Umbilical cord (tissue), 2 donors: Measurements from ENCODE around the gene RNF169. TPM values are rescaled to one million over a fixed set of nuclear protein-coding genes. Genes with fewer than 3 reads are reported as not detected.
"Not testable (repeated sequence)": the region's sequence is repeated elsewhere in the genome, so short reads cannot be mapped to it uniquely, and the experiment has no call there.

Source experiments
- DNase-seq: peaks from one replicate; pipeline ENCODE4 v3.0.0-alpha.2; 2015; ENCODE audit warnings: low spot score
- total RNA-seq: library from RNA; depleted of rRNA; stranded (reverse); fragments of >200 nt; gene quantifications from one replicate; pipeline ENCODE4 v1.2.3, GENCODE V29; 2014; ENCODE audit warnings: low replicate concordance; ENCODE audit not compliant: insufficient read depth

RNF169 gene
- total RNA-seq, 1 donor from 2014 or later, result 31.8 TPM

DNA sequence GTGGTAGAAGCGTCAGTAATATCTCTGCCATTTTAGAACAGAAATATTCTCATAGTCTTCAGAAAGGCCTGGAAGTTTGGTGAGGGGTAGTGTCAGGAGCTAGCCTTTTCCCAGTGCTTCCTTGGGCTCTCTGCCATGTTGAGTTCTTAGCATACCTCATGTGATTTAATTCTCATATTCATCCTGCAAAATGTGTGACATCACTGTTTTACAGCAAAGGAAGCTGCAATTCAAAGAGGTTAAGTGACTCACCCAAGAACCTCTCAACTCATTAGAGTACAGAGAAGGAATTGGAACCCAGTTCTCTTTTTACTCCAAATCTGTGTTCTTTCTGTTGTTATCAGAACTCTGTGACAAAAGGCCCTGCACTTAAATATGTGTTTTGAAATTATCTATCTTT lies 72.1 kb downstream of the RNF169 start:
- peak; percentile 59 for DNase-seq

DNA sequence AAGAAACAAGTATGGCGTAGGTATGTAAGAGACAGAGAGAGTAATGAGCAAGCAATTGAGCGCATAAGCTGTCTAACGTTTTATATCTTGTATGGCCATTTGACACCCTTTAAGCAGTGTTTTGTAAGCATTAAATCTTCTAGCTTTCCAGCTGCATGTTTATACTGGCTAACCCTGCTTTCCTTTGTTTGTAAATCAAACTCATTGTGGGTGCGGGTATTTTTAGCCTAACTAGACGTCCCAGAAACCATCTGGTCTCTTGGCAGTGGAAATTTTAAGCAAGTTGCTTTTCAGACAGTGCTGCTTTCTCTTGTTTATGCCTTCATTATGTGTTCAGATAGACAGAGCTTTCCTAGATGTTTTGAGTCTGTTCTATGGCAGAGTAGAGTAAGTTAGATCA lies 73.5 kb downstream of the RNF169 start:
- peak; percentile 65 for DNase-seq

DNA sequence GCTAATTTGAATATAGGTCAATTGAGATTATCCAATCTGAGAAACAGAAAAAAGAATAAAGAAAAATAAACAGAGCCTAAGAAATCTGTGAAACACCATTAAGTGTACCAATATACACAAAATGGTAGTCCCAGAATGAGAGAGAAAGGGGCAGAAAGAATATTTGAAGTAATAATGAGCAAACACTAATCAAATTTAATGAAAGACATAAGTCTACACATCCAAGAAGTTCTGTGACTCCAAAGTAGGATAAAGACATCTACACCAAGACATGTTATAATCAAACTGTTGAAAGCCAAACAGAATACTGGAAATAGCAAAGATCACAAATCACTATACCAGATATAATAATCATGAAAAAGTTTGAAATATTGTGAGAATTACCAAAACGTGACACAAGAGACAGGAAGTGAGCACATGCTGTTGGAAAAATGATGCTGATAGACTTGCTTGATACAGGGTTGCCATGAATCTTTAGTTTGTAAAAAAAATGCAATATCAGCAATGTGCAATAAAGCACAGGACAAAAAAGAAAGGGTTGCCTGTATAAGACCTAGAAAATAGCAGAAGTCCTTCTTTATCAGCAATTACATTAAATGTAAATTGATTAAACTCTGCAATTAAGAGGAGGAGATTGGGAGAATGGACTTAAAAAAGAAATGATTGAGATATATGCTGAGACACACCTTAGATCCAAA lies 75.8 kb downstream of the RNF169 start:
- DNase-seq, result no peak

DNA sequence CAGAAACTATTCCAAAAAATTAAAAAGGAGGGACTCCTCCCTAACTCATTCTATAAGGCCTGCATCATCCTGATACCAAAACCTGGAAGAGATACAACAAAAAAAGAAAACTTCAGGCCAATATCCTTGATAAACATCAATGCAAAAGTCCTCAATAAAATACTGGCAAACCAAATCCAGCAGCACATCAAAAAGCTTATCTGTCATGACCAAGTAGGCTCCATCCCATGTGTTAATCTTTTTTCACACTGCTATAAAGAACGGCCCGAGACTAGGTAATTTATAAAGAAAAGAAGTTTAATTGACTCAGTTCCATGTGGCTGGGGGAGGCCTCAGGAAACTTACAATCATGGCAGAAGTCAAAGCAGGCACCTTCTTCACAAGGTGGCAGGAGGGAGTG lies 76.9 kb downstream of the RNF169 start:
- DNase-seq, result not testable (repeated sequence)

DNA sequence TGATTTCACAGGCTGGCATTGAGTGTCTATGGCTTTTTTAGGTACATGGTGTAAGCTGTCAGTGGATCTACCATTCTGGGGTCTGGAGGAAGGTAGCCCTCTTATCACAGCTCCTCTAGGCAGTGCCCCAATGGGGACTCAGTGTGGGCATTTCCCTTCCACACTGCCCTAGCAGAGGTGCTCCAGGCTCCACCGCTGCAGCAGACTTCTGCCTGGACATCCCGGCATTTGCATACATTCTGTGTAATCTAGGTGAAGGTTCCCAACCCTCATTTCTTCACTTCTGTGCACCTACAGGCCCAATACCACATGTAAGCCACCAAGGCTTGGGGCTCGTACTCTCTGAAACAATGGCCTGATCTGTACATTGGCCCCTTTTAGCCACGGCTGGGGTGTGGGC lies 78.3 kb downstream of the RNF169 start:
- DNase-seq, result no peak

DNA sequence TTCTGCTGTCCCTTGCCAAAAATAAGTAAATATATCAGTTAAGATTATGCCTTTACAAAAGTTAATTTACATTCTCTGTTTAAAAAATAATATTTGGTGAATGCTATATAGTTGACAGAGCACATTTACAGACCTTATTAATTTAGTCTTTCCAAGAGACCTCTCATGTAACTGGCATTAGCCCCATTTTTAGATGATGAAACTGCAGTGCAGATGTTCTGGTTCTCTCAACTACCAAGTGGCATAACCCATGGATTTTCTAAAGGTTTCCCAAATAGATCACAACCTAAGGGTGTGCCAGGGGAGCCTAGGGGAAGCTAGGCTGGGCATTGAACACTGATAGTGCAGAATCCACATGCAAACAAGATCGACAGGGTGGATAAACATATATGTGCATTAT lies 88.5 kb downstream of the RNF169 start:
- DNase-seq, result no peak

DNA sequence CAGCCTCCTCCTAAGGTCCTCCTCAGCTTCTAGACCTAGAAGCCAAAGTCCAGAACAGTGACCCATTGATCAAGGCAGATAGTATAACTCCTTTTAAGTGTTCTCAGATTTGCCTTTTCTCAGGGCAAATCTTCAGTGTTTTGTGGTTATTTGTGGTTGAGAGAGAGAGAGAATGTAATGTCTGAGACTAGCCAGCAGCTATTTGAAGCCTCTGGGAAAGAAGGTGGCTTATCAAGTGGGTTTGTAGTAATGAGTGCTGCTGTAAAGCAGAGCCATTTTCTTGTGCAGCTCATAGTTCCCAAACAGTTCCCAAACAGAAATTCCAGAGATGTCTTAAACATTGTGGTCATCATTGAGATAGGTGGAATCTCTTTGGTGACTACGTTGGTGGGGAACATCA lies 89.5 kb downstream of the RNF169 start:
- no peak for DNase-seq

DNA sequence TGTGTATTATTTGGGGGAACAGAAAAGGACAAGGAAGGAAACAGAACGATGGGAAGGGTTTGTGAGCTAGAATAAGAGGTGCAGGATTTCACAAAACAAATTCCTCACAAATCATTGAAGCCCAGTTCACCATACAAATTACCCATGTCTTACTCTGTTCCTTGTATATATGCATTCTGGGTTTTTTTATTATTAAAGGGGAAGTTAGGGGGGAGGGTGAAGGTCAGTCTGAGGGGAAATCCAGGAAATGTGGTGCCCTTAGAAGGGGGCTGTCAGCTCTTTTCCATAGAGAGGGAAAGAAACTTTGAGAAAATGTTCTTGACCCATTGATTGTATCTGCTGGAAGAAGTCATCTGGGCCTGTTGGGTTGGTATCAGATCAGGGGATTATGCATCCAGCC lies 90.8 kb downstream of the RNF169 start:
- no peak for DNase-seq

DNA sequence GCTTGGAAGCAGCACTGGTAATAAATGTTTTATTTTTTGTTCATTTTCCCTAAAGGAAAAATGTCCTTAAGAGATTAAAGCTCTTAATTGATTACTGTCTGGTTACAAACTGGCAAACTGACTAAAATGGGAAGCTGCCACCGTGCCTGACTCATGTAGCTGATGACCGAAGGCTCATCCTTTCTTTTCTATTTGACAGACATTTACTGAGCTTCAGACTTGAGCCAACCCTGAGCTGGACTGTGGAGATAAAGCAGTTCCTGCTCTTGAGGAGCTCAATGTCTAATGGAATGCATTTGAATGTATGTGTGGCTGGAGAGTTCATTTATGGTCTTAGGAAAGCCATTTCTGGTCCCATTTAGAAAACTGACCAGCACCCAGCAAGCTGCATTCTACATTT lies 91.3 kb downstream of the RNF169 start:
- no peak for DNase-seq

DNA sequence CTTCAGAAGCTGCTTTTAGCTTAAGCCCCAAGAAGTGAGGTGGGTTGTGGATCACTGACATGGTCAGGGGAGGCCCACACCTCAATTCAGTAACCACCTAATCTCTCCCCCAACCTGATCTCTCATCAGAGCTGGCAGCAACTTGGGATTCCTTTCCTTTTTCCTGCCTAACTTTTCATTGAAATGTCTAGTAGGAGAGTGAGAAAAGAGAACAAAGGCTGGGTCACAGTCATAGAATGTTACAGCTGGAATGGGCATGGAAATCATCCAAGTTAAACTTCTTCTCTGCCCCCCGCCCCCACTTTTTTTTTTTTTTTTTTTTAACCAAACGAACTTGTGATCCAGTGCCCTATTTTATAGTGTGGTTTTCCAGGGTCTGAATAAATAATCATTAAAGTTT lies 91.8 kb downstream of the RNF169 start:
- DNase-seq, result no peak

DNA sequence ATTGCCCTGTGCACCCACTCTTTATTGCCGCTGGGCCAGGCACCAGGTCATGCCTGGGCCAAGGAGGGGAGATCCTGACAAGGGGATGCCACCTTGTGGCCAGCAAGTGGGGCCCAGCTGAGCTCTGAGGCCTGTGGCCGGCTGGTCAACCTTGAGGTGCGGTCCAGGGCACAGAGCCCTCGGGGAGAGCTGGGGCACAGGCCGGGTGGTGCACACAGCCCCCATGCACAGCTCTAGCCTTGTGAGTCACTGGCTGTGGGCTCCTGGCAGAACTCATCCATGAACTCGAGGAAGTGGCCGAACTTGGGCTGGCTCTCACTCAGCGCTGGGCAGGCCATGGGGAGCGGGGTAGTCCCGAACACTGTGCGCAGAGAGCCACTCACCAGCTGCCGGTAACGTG lies 94.3 kb downstream of the RNF169 start:
- no peak for DNase-seq

DNA sequence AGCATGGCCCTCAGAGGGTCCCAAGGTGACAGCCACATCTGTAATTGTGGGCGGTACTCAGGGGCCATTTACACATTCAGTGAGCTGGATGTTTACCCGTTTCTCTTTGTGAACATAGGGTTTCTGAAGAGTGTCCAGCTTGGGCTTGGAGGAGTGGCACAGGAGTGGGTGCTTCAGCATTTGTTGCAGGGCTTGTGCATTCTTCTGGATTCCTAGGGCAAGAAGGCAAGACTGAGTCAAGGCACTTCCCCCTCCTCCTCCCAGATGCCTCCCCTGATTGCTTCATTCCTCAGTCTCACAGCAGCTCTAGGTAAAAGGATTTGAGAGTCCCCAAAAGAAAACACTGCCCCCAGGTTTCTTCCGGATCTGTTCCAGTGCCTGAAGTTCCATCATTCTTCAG lies 95.4 kb downstream of the RNF169 start:
- DNase-seq, result no peak

DNA sequence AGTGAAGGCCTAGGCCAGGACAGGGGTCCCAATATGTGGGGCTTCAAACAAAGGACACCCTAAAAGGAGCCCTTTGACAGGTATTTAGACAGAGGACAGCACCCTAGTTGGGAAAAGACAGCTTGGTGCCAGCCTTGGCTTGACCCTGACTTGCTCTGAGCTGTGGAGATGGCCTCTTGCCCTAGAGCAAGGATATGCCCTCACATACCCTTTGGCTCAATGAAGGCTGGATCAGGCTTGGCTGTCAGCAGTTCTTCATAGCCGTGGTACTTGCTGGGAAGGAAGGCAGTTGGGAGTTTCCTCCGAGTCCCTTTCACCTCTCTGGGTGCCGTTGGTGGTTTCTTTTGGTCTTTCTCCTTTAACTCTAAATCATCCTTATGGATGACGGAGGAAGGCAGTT lies 96.2 kb downstream of the RNF169 start:
- no peak for DNase-seq

DNA sequence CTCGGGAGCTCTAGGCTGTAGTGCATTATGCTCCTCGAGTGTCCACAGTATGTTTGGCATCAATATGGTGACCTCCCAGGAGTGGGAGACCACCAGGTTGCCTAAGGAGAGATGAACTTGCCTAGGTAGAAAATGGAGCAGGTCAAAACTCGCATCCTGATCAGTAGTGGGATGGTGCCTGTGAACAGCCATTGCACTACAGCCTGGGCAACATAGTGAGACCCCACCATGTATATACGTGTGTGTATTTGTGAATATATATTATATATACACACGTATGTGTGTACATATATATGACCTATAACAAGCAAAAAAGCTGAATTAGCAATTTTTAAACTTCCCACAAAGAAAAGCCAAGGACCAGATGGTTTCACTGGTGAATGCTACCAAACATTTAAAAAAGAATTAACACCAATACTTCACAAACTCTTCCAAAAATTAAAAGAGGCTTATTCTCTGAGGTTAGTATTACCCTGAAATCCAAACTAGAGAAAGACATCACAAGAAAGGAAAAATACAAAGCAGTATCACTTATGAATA lies 97.4 kb downstream of the RNF169 start:
- no peak for DNase-seq

DNA sequence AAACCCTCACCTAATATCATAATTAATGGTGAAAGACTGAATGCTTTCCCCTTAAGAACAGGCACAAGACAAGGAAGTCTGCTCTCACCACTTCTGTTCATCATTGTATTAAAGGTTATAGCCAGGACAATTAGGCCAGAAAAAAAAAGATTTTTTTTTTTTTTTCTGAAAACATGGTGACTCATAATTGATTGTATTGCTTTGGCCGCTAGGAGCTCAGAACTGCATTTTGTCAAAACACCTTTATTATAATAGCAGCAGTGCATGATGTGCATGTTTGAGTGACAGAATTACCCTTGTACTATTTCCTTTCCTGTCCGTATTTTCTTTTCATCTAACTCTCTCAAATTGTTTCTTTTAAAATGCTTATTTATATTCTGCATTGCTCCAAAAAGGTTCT lies 98.1 kb downstream of the RNF169 start:
- no peak for DNase-seq

DNA sequence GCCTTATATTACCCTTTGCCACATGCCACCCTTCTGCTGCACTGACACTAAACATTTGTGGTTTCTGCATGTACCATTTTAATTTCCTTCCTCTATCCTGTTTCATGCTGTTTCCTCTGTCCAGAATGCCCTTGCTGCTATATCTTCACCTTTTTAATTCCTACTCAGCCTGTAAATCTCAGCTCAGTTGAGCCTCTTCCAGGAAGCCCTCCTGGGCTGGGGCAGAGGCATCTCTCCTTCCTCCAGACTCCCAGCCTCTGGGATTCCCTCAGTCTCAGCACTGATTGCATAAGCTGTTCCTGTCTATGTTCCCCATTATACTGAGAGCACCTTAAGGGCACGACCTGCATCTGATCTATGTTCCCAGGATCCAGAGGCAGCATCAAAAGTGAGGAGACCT lies 98.7 kb downstream of the RNF169 start:
- DNase-seq, result no peak

DNA sequence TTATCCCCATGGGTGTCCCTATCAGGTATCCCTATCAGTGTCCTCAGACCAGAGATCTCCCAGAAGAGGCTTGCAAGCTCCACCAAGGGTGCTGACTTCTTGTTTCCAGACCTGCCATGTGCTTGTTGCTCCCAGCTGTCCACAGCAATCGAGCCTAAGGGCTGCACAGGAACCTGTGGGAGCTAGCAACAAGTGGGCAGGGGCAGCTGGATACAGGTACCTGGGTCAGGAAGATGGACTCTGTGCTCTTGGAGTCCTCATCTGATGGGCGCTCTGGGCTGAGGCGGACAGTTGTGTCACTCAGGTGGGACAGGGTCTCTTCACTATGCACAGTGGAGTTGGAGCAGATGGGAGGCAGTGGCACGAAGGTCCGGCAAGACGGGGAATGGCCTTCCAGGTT lies 99.2 kb downstream of the RNF169 start:
- no peak for DNase-seq

DNA sequence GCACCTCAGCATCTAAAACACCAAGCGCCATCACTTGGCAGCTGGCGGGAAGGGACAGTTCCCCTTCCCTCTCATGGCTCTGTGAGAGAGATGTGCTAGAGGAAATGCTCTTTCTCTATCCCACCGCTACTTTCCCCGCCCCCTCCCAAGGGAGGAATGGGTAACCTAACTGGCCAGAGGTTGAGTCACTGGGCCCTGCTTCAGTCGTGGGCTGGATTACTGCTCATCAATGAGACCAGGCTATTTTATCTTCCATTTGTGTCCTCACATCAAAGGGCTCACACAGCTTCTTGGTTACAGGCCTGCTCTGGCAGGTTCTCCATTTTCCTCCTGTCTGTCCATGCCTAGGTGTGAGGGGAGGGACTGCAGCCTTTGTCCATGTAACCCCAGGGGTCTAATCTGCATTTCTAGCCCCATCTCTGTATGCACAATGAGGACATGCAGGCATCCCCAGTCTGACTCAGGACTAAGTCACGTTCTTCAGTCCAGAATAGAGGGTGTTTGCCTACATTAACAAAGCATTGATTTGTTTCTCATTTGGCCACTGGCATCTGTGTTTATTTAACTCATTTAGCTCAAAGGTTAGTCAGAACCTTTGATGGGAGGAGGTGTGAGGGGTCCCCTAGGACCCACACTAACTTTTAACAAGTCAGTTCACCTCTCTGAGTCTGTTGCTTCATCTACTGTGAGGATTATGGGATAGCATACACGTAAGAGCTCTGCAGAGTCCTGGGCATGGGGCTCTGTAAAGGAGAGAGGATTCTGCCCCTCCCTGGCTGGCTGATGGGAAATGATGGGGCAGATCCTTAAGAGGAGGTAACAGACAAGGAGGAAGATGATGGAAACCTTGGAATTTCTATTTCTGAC lies 101.1 kb downstream of the RNF169 start:
- DNase-seq, result peak; percentile 9

DNA sequence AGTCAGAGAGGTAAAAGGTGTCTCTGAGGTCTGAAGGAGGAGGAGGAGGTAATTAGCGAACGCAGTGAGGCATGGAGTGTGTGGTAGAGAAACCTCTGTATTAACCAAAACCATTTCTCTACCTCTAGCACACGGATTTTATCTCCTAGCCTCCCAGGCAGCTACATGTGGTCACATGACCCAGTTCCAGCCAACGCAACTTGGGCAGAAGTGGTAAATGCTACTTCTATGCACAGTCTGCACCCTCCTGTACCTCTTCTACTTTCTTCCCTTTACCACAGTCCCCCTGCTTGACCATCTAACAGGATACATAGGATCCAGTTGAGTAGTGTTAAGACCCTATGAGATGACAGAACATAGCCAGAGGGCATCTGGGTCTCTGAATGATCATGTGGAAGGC lies 104.6 kb downstream of the RNF169 start:
- DNase-seq, result no peak

DNA sequence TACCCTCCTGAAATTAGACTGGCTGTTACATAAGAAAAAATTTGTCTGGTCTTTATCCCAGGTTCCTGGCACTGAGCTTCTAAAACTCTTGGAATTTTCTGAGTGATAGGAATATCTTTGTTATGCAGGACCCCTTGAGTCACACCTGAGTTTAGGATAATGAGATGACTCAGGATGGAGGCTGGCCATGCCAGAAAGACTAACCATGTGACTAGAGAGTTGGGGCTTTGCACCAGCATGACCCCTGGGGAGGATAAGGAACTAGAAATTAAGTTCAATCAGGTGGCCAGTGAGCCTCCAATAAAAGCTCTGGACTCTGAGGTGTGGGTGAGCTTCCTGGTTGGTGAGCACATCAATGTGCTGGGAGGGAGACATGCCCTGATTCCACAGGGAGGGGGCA lies 112.1 kb downstream of the RNF169 start:
- no peak for DNase-seq

DNA sequence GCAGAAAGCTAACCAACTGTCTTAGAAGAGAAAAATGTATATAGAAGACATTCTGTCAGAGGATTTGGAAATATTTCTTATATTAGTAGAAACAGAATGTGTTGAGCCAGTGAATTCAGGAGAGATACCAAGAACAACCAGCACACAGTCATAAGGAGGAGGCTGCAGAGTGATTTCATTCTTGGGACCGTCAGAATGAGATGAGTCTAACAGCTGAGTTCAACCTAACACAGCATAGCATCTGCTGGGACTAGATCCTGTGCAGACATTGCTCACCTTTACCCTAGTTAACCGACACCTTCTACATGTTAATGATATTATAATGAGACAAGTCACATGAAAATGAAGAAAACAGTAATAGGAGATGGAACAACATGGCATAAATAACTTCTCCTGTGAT lies 114.8 kb downstream of the RNF169 start:
- DNase-seq, result no peak

DNA sequence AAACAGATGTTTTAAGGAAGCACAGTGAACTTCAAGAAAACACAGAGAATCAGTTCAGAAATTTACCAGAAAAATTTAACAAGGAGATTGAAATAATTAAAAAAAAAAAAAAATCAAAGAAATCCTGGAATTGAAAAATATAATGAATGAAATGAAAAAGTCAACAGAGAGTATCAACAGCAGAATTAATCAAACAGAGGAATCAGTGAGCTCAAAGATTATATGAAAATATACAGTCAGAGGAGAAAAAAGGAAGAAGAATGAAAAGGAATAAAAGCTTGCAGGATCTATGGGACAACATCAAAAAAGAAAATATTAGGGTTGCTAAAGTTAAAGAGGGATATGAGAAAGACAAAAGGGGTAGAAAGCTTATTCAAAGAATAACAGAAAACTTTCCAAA lies 117.9 kb downstream of the RNF169 start:
- no peak for DNase-seq

DNA sequence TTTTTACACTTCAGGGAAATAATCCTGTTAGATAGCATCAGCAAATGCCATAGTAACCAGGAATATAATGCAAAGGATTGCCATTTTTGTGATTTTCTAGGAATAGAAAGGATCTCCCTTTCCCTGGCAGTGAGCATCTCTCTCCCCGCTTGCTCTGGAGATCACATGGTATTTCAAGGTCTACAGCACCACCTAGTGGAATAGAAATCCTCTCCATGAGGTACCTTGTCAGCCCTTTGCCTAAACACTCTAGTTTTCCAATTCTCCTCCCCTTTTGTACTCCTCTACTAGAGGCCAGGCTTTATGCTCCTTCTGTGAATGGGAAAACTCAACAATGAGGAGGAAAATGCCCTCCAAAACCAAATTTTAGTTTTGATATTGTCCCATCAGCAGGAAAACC lies 121.8 kb downstream of the RNF169 start:
- no peak for DNase-seq
